ENCODE measurements around the gene TNS4. TPM values are rescaled to one million over a fixed set of nuclear protein-coding genes. Genes with fewer than 3 reads are reported as not detected.

Gene TNS4
- total and polyA plus RNA-seq, 9 of the 15 experiments (the other 6 are each of a cell fraction or from before 2014, with no cell fraction given) = 0.04 to 0.73 (median 0.24) TPM; not detected in 1

DNA sequence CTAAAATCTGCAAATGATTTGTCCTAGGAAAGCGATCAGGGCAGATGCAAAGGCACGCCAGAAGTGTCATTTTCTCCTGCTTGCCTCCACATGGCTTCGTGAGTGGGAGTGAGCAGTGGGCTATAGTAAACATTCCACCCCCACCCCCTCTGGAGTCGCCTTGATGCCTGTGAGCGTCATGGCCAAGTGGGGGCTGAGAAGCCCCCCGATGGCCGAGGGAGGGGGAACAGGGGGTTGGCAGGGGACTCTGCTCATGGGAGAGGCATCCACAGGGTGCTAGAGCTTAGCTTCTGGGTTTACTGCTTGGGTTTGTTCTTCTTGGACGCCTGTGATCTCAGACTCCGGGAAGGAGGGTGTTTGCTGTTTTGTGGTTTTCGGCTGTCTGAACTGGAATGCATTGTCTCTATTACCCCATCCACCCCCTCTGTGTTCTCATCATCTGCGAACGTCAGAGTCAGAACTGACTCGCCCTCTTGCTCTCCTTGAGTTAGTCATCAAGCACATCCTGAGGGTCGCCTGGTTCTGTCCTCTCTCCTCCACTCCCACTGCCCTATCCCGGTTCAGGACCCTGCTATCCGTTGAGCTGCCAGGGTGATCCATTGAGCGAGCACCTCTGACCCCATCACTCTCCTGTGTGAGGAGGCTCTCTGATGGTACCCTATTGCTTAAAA, 15.4 kb downstream of the TNS4 start (continued):
- TF ChIP-seq, protein P1, sequence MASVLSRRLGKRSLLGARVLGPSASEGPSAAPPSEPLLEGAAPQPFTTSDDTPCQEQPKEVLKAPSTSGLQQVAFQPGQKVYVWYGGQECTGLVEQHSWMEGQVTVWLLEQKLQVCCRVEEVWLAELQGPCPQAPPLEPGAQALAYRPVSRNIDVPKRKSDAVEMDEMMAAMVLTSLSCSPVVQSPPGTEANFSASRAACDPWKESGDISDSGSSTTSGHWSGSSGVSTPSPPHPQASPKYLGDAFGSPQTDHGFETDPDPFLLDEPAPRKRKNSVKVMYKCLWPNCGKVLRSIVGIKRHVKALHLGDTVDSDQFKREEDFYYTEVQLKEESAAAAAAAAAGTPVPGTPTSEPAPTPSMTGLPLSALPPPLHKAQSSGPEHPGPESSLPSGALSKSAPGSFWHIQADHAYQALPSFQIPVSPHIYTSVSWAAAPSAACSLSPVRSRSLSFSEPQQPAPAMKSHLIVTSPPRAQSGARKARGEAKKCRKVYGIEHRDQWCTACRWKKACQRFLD (CRISPR knock-in tag; IDR thresholded peaks at IDR 0.05) = no peak
- TF ChIP-seq CREB1 (IDR thresholded peaks at IDR 0.05) (peak; percentile 68), CREB1 (CRISPR knock-in tag; IDR thresholded peaks at IDR 0.05) (no peak), JUND (IDR thresholded peaks at IDR 0.05; ENCODE audit: borderline replicate concordance, low read depth, low read length) (peak; percentile 33; the same call in 1 of the 2 replicates), JUND (tag; IDR thresholded peaks at IDR 0.05; ENCODE audit: borderline replicate concordance, low read depth, low read length) (0 out of 3 replicates have a peak, but pooled peaks have one; percentile 33), ZNF217 (CRISPR knock-in tag; IDR thresholded peaks at IDR 0.05) (no peak), LARP7 (IDR thresholded peaks at IDR 0.05) (no peak), GATAD2A (IDR thresholded peaks at IDR 0.05) (no peak), ZNF23 (CRISPR knock-in tag; IDR thresholded peaks at IDR 0.05) (no peak), KLF16 (IDR thresholded peaks at IDR 0.05) (peak; percentile 52; the same call in 1 of the 2 replicates), GTF2E2 (tag; IDR thresholded peaks at IDR 0.05) (no peak), ZNF583 (CRISPR knock-in tag; IDR thresholded peaks at IDR 0.05) (no peak), ZNF24 (IDR thresholded peaks at IDR 0.05) (no peak)
- TF ChIP-seq, protein P2, sequence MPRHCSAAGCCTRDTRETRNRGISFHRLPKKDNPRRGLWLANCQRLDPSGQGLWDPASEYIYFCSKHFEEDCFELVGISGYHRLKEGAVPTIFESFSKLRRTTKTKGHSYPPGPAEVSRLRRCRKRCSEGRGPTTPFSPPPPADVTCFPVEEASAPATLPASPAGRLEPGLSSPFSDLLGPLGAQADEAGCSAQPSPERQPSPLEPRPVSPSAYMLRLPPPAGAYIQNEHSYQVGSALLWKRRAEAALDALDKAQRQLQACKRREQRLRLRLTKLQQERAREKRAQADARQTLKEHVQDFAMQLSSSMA (CRISPR knock-in tag; IDR thresholded peaks at IDR 0.05) = no peak
- TF ChIP-seq, protein P3, sequence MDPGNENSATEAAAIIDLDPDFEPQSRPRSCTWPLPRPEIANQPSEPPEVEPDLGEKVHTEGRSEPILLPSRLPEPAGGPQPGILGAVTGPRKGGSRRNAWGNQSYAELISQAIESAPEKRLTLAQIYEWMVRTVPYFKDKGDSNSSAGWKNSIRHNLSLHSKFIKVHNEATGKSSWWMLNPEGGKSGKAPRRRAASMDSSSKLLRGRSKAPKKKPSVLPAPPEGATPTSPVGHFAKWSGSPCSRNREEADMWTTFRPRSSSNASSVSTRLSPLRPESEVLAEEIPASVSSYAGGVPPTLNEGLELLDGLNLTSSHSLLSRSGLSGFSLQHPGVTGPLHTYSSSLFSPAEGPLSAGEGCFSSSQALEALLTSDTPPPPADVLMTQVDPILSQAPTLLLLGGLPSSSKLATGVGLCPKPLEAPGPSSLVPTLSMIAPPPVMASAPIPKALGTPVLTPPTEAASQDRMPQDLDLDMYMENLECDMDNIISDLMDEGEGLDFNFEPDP (CRISPR knock-in tag; IDR thresholded peaks at IDR 0.05) = no peak
- TF ChIP-seq, protein P4, sequence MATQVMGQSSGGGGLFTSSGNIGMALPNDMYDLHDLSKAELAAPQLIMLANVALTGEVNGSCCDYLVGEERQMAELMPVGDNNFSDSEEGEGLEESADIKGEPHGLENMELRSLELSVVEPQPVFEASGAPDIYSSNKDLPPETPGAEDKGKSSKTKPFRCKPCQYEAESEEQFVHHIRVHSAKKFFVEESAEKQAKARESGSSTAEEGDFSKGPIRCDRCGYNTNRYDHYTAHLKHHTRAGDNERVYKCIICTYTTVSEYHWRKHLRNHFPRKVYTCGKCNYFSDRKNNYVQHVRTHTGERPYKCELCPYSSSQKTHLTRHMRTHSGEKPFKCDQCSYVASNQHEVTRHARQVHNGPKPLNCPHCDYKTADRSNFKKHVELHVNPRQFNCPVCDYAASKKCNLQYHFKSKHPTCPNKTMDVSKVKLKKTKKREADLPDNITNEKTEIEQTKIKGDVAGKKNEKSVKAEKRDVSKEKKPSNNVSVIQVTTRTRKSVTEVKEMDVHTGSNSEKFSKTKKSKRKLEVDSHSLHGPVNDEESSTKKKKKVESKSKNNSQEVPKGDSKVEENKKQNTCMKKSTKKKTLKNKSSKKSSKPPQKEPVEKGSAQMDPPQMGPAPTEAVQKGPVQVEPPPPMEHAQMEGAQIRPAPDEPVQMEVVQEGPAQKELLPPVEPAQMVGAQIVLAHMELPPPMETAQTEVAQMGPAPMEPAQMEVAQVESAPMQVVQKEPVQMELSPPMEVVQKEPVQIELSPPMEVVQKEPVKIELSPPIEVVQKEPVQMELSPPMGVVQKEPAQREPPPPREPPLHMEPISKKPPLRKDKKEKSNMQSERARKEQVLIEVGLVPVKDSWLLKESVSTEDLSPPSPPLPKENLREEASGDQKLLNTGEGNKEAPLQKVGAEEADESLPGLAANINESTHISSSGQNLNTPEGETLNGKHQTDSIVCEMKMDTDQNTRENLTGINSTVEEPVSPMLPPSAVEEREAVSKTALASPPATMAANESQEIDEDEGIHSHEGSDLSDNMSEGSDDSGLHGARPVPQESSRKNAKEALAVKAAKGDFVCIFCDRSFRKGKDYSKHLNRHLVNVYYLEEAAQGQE (IDR thresholded peaks at IDR 0.05; ENCODE audit: borderline replicate concordance) = peak; percentile 87
- TF ChIP-seq, protein P4 (CRISPR knock-in tag; IDR thresholded peaks at IDR 0.05; ENCODE audit: low read depth) = no peak
- TF ChIP-seq, protein P5, sequence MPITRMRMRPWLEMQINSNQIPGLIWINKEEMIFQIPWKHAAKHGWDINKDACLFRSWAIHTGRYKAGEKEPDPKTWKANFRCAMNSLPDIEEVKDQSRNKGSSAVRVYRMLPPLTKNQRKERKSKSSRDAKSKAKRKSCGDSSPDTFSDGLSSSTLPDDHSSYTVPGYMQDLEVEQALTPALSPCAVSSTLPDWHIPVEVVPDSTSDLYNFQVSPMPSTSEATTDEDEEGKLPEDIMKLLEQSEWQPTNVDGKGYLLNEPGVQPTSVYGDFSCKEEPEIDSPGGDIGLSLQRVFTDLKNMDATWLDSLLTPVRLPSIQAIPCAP (CRISPR knock-in tag; IDR thresholded peaks at IDR 0.05; ENCODE audit: borderline replicate concordance) = no peak

Data from K562 (cell line).